Motor neuron (in vitro differentiated cells): ENCODE data around the gene KANSL3. TPM values are rescaled to one million over a fixed set of nuclear protein-coding genes. Genes with fewer than 3 reads are reported as not detected.

Source experiments
- ATAC-seq, 8 experiments: fragments of 200-7000 bp; cut with Tn5 transposase; replicated peaks in 6 of 8; 2 replicates each; pipeline ENCODE4 v1.8.0; 2021; ENCODE audit warnings: mild to moderate bottlenecking in 8 of 8, moderate library complexity in 8 of 8
- H3K27ac ChIP-seq, 2 donors: fragments of 250-450 bp; sonication (Bioruptor Pico); 2 replicates each; pipeline ENCODE4 v1.9.0; 2021; ENCODE audit warnings: antibody characterized with exemption in 2 of 2, mild to moderate bottlenecking in 2 of 2, moderate library complexity in 1 of 2
- H3K4me1 ChIP-seq, 2 donors: fragments of 250-450 bp; sonication (Bioruptor Pico); replicated peaks in 1 of 2; 2 replicates each; pipeline ENCODE4 v1.6.1; 2021; ENCODE audit warnings: antibody characterized with exemption in 2 of 2, mild to moderate bottlenecking in 2 of 2, moderate library complexity in 1 of 2
- H3K4me3 ChIP-seq, 5 donors: fragments of 250-450 bp; sonication (Bioruptor Pico); 2 replicates each; pipeline ENCODE4 v1.9.0; 2021; ENCODE audit warnings: antibody characterized with exemption in 5 of 5, mild to moderate bottlenecking in 5 of 5, moderate library complexity in 4 of 5
- WGBS, 10 experiments: fragments of 450-650 bp; shearing (Covaris generic); methylation state at CpG; one replicate each; pipeline ENCODE4 v1.0.0; 2022; 5-methylcytosine and 5-hydroxymethylcytosine counted together
- in situ Hi-C, 9 experiments: fragments of 400-800 bp; cut with MboI; loops; one replicate each; pipeline ENCODE4 v1.15.0; 2021; ENCODE audit warnings: low sequenced_read_pairs in 9 of 9, low pct_unique_long_range_greater_than_20kb in 2 of 9; ENCODE audit not compliant: unreplicated experiment in 9 of 9
- total RNA-seq, 8 experiments: library from RNA; unstranded; fragments of 300-600 nt; gene quantifications; 2 replicates each; pipeline versions ENCODE4 v1.2.3 to v1.2.4, GENCODE V29; 2022

Gene KANSL3
- total RNA-seq = 10 to 100 TPM; 19.1 to 60.1 (median 41.6) TPM

DNA sequence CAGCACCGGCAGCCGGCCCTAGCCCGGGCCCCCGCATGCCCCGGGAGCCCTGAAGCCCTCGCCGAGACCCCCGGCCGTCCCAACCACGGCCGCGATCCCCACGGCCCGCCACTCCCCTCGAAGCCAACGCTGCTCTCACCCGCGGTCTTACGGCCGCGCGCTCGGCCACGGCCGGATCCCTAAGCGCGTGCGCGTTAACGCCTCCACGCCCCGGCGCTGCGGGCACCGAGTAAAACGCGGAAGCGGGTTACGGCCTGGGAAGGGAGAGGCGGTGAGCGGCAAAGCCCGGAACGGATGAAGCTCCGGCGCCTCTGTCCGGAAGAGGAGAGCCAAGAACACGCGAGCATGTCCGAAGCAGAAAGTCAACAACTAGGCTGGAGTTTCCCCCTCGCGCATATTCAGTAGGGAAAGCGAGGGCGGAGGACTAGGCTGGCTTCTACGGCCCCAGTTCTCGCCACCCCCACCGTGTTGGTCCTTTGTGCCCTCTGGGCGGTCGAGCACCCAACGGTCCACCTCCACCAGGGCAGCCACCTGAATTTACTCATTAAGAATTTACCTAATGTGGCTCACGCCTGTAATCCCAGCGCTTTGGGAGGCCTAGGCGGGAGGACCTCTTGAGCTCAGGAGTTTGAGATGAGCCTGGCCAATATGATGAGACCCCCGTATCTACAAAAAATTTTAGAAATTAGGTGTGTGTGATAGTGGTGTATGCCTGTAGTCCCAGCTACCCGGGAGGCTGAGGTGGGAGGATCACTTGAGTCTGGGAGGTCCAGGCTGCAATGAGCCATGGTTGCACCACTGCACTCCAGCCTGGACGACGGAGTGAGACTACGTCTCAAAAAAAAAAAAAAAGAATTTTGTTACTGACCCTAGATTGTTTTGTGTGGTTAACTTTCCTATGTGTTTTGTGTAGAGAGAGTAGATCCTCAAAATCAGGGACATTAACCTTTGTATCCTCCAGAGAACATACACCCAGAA is at the start of gene KANSL3:
KANSL3 (minus strand) TSS at position 169 of the 978 bp plus-strand sequence. CDS start 1,177 bp downstream, outside the sequence.
- 0 to 100% (median 36%) methylated on average over 1 to 18 of the region's 67 CpGs; no CpG with 5 or more reads in 3 of the 10 experiments for WGBS, 10 experiments
- in situ Hi-C loops = no loop called here
- peak; percentile 66 to 92 (median 86) for ATAC-seq
- peak within 1 kb of the TSS; percentile 77 to 86 for H3K27ac ChIP-seq
- peaks cover 17 to 19% of the 10 kb centered on the region in 2 donors for H3K4me1 ChIP-seq
- peak within 1 kb of the TSS; percentile 60 to 80 (median 71) for H3K4me3 ChIP-seq

DNA sequence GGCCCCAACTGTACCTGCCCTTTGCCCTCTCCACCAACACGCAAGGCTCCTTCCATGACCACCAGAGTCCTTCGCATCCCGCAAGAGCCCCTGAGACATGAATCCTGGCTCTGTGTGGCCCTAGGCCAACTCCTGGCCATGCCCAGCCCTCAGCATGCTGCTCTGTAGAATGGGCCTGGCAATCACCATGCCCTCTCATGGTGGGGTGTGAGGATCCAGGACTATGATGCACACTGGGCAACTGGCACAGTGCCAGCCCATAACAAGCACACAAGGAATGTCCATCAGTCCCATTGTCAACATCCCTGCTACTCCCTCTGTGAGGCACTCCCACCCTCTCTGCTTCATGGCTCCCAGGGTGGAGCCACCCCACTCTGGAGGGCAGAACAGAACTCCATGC is 49.2 kb upstream of the KANSL3 start:
- H3K27ac ChIP-seq = no peak overlapping the region
- in situ Hi-C loops = loop anchor here in 1 of 9 experiments (25.0 kb wide), 1 partner anchor 100 kb away; no protein-coding TSS in a partner anchor
- 100% methylated on average over 1 to 3 of the region's 3 CpGs; no CpG with 5 or more reads in 7 of the 10 experiments for WGBS, 10 experiments
- ATAC-seq = peak in 2 of 8 experiments; percentile 2 to 10
- H3K4me3 ChIP-seq = no peak overlapping the region
- peaks cover 4 to 19% of the 10 kb centered on the region in 2 donors for H3K4me1 ChIP-seq

DNA sequence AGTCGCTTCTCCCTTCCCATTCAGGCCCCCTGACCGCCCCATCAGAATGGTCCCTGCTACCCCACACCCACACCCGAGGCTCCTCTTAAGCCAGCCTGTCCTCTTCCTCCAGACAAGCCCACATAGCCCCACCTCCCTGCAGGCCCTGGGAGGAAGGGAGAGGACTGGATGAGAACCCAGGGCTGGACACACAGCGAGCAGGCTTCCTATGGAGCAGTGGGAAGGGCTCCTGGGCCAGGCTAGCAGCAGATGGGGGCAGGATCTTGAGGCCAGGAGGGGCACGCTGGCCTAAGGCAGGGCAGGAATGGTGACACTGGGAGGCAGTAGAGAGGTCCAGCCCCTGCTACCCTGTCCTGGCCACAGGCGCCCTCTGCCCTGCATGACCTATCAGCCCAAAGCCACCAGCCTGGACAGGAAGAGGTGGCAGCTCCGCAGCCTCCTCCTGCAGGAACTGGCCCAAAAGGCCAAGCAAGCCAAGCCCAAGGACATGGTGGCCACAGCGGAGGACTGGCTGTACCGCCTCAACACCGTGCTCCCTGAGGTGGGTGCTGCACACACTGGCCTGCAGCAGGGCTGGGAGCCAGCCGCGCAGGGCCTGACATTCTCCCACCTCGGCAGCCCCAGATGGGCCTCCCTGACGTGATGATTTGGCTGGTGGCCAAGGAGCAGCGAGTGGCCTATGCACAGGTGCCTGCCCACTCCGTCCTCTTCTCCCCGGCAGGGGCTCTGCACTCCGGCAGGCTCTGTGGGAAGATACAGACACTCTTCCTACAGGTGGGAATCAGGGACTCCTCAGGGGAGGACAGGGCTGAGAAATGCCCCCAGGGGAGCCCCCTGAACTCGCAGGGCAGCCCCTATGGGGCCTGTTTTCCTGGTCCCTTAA is 47.7 kb upstream of the KANSL3 start:
- peak overlapping the region in 1 of 2 donors; percentile 28 for H3K27ac ChIP-seq
- WGBS, 10 experiments = 17 to 100% (median 34%) methylated on average over 1 to 4 of the region's 19 CpGs; no CpG with 5 or more reads in 4 of the 10 experiments
- in situ Hi-C loops = loop anchor here in 1 of 9 experiments (25.0 kb wide), 1 partner anchor 99 kb away; no protein-coding TSS in a partner anchor
- no peak overlapping the region for H3K4me3 ChIP-seq
- ATAC-seq = peak; percentile 79 to 97 (median 88)
- peaks cover 4 to 19% of the 10 kb centered on the region in 2 donors for H3K4me1 ChIP-seq

DNA sequence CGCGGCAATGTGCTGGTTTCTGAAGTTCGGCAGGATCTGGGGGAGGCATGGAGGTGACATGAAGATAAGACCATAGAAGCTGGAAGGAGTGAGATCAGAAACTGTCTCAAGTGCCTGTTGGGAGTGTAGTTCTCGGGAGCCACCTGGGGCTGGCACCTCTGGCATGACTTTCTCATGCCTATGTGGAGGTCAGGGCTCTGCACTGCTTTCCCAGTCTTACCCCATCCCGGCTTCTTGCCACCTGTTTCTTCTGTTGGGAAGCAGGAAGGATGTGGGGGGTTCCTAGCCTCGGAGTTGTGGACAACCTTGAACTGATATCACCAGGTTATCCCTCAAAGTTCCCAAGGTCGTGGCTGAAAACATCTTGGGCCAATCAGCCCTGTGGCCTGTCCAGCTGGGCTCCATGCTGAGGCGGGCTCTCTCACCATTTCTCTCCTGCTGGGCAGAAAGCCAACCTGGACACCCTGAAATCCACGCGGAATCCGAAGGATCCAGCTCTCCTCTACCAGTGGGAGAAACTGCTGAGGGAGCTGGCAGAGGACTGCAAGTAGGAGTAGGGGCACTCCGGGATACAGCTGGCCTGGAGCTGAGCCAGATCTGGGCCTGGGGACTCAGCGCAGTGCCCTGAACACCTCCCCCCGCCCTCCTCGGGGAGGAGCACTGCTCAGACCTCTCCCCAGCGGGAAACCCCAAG is 46.9 kb upstream of the KANSL3 start:
- in situ Hi-C loops = loop anchor here in 1 of 9 experiments (25.0 kb wide), 1 partner anchor 98 kb away; no protein-coding TSS in a partner anchor
- peak in 6 of 8 experiments; percentile 22 to 69 (median 58) for ATAC-seq
- Histone ChIP-seq H3K4me1 (peaks cover 4 to 19% of the 10 kb centered on the region in 2 donors), H3K4me3 (no peak overlapping the region), H3K27ac (no peak overlapping the region)
- whole genome bisulfite sequencing, 10 experiments = 47 to 100% (median 67%) methylated on average over 3 to 8 of the region's 16 CpGs; no CpG with 5 or more reads in 5 of the 10 experiments

DNA sequence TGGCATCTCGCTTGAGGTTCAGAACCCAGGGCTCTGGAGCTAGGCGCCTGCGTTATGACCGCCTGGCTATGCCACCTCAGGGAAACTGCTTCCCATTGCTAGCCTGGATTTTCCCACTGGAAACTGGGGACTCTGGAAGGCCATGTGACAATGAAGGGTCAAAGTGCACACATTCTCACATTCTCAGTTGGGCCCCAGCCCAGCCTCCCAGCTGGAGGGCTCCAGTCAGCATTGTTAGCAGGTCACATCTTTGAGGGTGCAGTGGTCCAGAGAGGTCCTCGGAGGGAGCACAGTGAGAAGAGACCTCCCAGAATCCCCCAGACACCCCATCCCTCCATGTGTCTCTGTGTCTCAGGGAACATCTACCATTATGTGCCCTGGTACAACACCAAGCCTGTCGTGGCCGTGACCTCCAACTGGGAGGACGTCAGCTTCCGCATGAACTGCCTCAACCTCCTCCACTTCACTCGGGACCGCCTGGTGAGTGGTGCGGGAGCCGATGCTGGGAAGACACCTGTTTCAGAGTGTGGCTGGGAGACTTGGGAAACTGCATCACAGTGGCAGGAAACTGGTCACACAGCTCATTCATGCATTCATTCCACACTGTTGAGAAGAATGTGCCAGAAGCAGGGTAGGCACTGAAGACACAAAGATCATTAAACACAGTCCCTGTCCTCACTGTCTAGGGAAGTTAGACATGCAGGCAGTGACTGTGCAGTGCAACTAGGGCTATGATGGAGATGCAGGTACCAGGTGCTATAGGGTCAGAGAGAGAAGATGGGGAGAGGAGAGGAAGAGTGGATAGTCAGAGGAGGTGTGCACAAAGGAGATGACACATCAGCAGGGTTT is 46.1 kb upstream of the KANSL3 start:
- no peak for ATAC-seq
- Histone ChIP-seq H3K4me3 (no peak overlapping the region), H3K4me1 (peaks cover 4 to 19% of the 10 kb centered on the region in 2 donors), H3K27ac (no peak overlapping the region)
- 20 to 83% (median 69%) methylated on average over 1 to 7 of the region's 13 CpGs; no CpG with 5 or more reads in 6 of the 10 experiments for WGBS, 10 experiments
- in situ Hi-C loops = loop anchor here in 1 of 9 experiments (25.0 kb wide), 1 partner anchor 97 kb away; no protein-coding TSS in a partner anchor

DNA sequence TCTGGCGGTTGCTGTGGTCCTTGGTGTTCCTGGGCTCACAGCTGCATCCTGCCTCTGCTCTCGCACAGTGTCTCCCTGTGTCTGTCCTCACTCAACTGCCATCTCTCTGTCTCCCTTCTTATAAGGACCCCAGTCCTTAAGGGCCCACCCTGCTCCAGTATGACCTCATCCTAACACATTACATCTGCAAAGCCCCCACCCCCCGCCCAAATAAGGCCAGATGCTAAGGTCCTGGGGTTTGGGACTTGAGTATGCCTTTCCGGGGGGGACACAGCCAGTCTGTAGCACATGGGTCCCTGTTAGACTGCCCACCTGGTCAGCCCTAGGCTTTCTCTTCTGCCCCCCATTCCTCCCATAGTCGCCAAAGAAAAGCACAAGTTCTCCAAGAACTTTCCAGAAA is 45.2 kb upstream of the KANSL3 start:
- Histone ChIP-seq H3K4me1 (peaks cover 4 to 19% of the 10 kb centered on the region in 2 donors), H3K27ac (no peak overlapping the region), H3K4me3 (no peak overlapping the region)
- no peak for ATAC-seq
- 0 to 100% (median 67%) methylated on average over 1 to 3 of the region's 5 CpGs; no CpG with 5 or more reads in 6 of the 10 experiments for WGBS, 10 experiments
- in situ Hi-C loops = loop anchor here in 1 of 9 experiments (25.0 kb wide), 1 partner anchor 96 kb away; no protein-coding TSS in a partner anchor

DNA sequence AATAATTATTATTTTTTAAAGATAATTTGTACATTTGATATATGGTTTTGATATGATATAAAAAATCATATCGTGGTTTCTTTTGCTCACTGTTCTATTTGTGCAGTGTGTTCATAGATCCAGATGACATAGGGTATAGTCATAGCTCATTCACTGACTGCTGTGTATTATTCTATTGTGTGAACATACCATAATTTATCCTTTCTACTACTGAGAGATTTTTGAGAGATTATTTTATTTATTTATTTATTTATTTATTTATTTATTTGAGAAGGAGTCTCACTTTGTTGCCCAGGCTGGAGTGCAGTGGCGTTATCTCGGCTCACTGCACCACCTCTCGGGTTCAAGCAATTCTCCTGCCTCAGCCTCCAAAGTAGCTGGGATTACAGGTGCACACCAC is 43.4 kb upstream of the KANSL3 start:
- ATAC-seq = no peak
- Histone ChIP-seq H3K4me1 (peaks cover 4 to 15% of the 10 kb centered on the region in 2 donors), H3K4me3 (no peak overlapping the region), H3K27ac (no peak overlapping the region)
- WGBS, 10 experiments = 64 to 100% (median 92%) methylated on average over 2 to 4 of the region's 4 CpGs; no CpG with 5 or more reads in 2 of the 10 experiments
- in situ Hi-C loops = loop anchor here in 1 of 9 experiments (25.0 kb wide), 1 partner anchor 94 kb away; no protein-coding TSS in a partner anchor

DNA sequence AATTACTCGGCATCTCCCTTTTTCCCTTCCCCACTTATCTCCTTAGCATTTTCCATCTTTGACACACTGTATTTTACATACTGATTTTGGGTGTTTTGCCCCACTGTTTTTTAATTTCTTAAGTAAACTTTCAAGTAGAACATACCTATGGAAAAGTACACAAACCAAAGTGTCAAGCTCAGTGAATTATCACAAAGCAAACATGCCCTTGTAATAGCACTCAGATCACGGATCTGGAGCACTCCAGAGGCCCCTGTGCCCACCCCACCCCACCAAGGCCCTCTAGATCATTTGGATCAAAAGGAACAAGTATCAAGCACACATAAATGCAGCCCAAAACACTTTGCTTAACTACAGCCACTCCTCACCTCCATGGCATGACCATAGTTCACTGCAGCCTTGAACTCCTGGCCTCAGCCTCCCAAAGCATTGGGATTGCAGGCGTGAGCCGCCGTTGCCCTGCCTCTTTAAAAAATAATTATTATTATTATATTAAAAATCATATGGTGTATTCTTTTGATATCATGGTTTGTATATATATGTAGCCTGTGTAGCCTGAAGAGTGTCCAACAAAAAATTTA is 42.5 kb upstream of the KANSL3 start:
- H3K4me3 ChIP-seq = no peak overlapping the region
- H3K27ac ChIP-seq = no peak overlapping the region
- in situ Hi-C loops = loop anchor here in 1 of 9 experiments (25.0 kb wide), 1 partner anchor 93 kb away; no protein-coding TSS in a partner anchor
- no peak for ATAC-seq
- WGBS, 10 experiments = 31 to 100% (median 78%) methylated on average over 1 to 2 of the region's 5 CpGs; no CpG with 5 or more reads in 1 of the 10 experiments
- peaks cover under 1 to 7% of the 10 kb centered on the region in 2 donors for H3K4me1 ChIP-seq

DNA sequence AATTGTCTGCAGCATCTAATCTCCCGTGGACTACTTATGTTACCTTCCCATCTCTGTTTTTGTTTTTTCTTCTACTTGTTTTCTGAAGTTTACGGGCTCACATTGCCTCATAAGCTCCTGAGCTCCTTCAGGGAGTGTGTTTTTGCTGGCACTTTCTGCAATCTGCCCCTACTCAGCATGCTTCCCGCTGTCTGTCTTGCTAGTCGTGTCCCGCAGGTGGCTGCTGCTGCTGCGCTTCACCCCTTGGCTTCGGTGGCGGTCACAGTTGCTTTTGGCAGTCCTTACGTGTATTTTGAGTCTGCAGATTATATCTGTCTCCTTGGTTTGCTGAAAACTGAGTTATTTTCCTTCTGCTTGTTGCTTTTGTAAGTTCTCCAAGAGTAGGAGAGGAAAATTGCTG is 41.7 kb upstream of the KANSL3 start:
- ATAC-seq = no peak
- Histone ChIP-seq H3K4me3 (no peak overlapping the region), H3K4me1 (no peaks in the 10 kb centered on the region), H3K27ac (no peak overlapping the region)
- 21 to 77% (median 46%) methylated on average over 2 to 9 of the region's 9 CpGs for WGBS, 10 experiments
- in situ Hi-C loops = loop anchor here in 1 of 9 experiments (25.0 kb wide), 1 partner anchor 93 kb away; no protein-coding TSS in a partner anchor

DNA sequence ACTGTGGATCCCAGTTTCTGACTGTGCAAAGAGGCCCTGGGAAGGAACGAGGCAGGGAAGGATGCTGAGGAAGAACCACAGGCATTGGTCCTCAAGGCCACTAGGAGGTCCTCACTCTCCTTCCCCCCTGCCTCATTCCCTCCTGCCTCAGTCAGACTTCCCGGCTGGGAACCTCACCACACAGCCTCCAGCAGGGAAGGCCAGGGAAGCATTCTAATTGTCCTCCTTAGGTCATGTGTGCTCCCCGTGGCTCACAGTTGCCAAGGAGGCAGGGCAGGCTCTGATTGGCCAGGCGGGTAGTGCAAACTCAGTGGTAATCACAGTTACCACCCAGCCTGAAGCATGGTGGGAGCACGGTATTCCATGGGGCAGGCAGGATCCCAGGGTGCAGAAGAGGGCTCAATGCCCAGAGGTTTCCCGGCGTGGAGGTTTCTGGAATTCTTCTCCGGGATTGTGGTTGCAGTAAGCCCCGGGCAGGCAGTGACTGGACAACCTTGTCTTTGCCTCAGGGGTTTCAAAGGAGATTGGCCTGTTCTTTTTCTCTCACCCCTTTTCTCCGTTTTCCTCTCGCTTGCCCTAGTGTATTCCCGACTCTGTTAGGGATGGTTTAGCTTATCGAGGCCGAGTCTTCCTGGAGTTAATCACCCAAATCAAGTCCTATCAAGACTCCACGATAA is 31.6 kb upstream of the KANSL3 start:
- WGBS, 10 experiments = 40 to 100% (median 87%) methylated on average over 1 to 7 of the region's 15 CpGs; no CpG with 5 or more reads in 1 of the 10 experiments
- ATAC-seq = peak in 1 of 8 experiments; percentile 16

More for the DNA sequence above, 31.6 kb upstream of the KANSL3 start:
- Histone ChIP-seq H3K27ac (no peak overlapping the region), H3K4me3 (no peak overlapping the region), H3K4me1 (no peaks in the 10 kb centered on the region)
- in situ Hi-C loops = no loop called here
